ENCODE results near the gene DLD. TPM values are rescaled to one million over a fixed set of nuclear protein-coding genes. Genes with fewer than 3 reads are reported as not detected.

Gene DLD
- total and polyA plus RNA-seq, 2 of the 8 experiments (the other 6 are each of a cell fraction or from before 2014, with no cell fraction given) = 63.7 to 88.5 TPM

DNA sequence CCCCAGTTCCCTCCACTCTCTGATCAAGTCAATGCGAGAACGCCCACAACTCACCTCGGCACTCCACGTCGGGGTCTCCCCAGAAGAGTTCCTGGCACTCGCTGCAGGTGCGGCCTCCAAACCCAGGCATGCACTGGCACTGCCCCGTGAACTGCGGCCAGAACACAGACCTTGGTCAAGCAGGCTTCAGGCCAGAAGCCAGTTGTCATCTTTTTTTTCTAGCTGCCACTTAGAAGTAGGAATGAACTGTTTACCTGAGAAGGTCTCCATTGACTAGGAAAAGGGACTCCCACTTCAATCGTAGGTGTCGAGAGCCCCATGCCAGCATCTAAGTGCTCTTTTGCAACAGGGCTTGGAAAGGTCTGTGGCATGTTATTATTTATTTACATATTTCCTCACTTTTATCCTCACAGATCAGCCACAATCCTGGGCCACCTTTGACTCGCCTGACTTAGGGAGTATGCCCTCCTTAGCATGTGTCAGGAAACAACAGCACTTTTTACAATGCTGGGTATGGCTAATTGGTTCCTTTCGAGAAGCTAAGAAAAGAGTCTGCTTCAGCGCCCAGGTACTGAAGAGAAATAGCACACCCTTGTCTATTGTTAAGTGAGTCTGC is 60.3 kb downstream of the DLD start:
- Histone ChIP-seq H3K9ac (replicated peaks in 1 of 4; ENCODE audit: extremely low read depth in 1 of 4, low read depth in 3 of 4, low read length in 3 of 4) (no peak overlapping the region), H3K4me2 (ENCODE audit: insufficient read depth in 1 of 2, low read depth in 2 of 2, low read length in 2 of 2) (no peak overlapping the region; a peak in 1 of 4 replicates), H3K18ac (ENCODE audit: extremely low read depth, low read length) (peak overlapping the region; percentile 25; the same call in 1 of the 2 replicates), H3K36me3 (ENCODE audit: control insufficient read depth in 2 of 4, insufficient read depth in 4 of 4, low read length in 3 of 4) (peaks cover 3 to 42% (median 9%) of the 10 kb centered on the region in 4 experiments; a peak in 5 of 8 replicates), H3K4me1 (replicated peaks in 1 of 4; ENCODE audit: control insufficient read depth in 3 of 4, insufficient read depth in 4 of 4, low read length in 3 of 4) (peaks cover 3 to 17% (median 10%) of the 10 kb centered on the region in 4 experiments; a peak in 6 of 7 replicates), H3K4ac (replicated peaks; ENCODE audit: insufficient read length, low read depth, low read length) (no peak overlapping the region), H2BK120ac (replicated peaks; ENCODE audit: low read depth, low read length) (no peak overlapping the region), H2AFZ (ENCODE audit: low read length) (no peak overlapping the region), H2BK15ac (ENCODE audit: low read length) (no peak overlapping the region), H3K23me2 (ENCODE audit: low read depth, low read length) (no peaks in the 10 kb centered on the region), H3K27me3 (replicated peaks in 1 of 4; ENCODE audit: control insufficient read depth in 3 of 4, extremely low read depth in 1 of 4, insufficient read depth in 3 of 4, low read length in 3 of 4) (no peaks in the 10 kb centered on the region), H3K14ac (ENCODE audit: insufficient read length) (no peak overlapping the region), H4K5ac (ENCODE audit: insufficient read length, low read depth, low read length) (no peak overlapping the region), H3K79me1 (ENCODE audit: low read depth, low read length) (no peaks in the 10 kb centered on the region), H3K79me2 (ENCODE audit: control insufficient read depth in 1 of 2, insufficient read depth in 2 of 2, low read length in 2 of 2) (no peaks in the 10 kb centered on the region), H4K8ac (ENCODE audit: extremely low read depth, insufficient read depth, low read length) (no peak overlapping the region), H2BK5ac (ENCODE audit: low read depth, low read length) (peak overlapping the region; percentile 37; the same call in 1 of the 2 replicates), H3K9me3 (ENCODE audit: insufficient read depth in 2 of 2, low read depth in 1 of 2, low read length in 1 of 2) (no peaks in the 10 kb centered on the region), H3K56ac (replicated peaks; ENCODE audit: insufficient read length, low read depth, low read length) (no peak overlapping the region), H3K4me3 (ENCODE audit: extremely low read depth in 1 of 4, insufficient read depth in 2 of 4, low read depth in 3 of 4, low read length in 4 of 4) (no peak overlapping the region), H2BK12ac (ENCODE audit: low read depth, low read length) (no peak overlapping the region; the same call in 1 of the 2 replicates), H4K91ac (replicated peaks; ENCODE audit: insufficient read length, low read length) (no peak overlapping the region), H2AK5ac (ENCODE audit: low read depth, low read length) (peak overlapping the region; percentile 85), H2BK20ac (ENCODE audit: low read length) (peak overlapping the region; percentile 77; the same call in 1 of the 2 replicates), H3K23ac (ENCODE audit: insufficient read length) (no peak overlapping the region), H4K20me1 (replicated peaks in 1 of 2; ENCODE audit: control insufficient read depth in 1 of 2, insufficient read depth in 2 of 2, low read length in 2 of 2) (no peaks in the 10 kb centered on the region), H3K27ac (ENCODE audit: low read depth, low read length) (no peak overlapping the region)
- CTCF ChIA-PET (ENCODE audit: partially characterized antibody) = interaction anchor here (0.6 to 1.8 kb wide), 5 partner anchors 9 to 195 kb away, joined by 3 to 10 read pairs (median 5); no protein-coding TSS in a partner anchor
- POLR2A ChIA-PET (ENCODE audit: partially characterized antibody) = interaction anchor here (0.8 to 5.0 kb wide), 2 partner anchors 8 to 17 kb away, joined by 3 to 36 read pairs; no protein-coding TSS in a partner anchor
- no peak for FAIRE-seq
- 91% methylated on average over 14 of the region's 14 CpGs; no CpG with 5 or more reads in 1 of the 2 experiments for WGBS, 2 experiments (ENCODE audit: extremely low coverage in 1 of 2, insufficient coverage in 1 of 2, insufficient read length in 1 of 2, insufficient replicate concordance in 2 of 2, low coverage in 1 of 2, low lambda C conversion rate in 2 of 2, missing lambda C conversion rate in 1 of 2)
- DNase-seq (ENCODE audit: low read depth in 1 of 2, low spot score in 2 of 2) = no peak
- no peak for TF ChIP-seq SP1 (IDR thresholded peaks at IDR 0.05; ENCODE audit: low read depth, low read length)
- TF ChIP-seq CEBPB (IDR thresholded peaks at IDR 0.05; ENCODE audit: low read depth, low read length) = no peak
- TF ChIP-seq, protein P1, sequence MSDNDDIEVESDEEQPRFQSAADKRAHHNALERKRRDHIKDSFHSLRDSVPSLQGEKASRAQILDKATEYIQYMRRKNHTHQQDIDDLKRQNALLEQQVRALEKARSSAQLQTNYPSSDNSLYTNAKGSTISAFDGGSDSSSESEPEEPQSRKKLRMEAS (IDR thresholded peaks at IDR 0.05) = no peak
- no peak for TF ChIP-seq GABPA (IDR thresholded peaks at IDR 0.05; ENCODE audit: borderline replicate concordance, insufficient read depth, low read length)
- TF ChIP-seq FOSL1 (IDR thresholded peaks at IDR 0.05; ENCODE audit: insufficient read depth, low read depth, low read length) = no peak
- no peak for TF ChIP-seq NANOG (IDR thresholded peaks at IDR 0.05; ENCODE audit: insufficient read depth, low read depth, low read length, poor library complexity, severe bottlenecking)
- no peak for TF ChIP-seq BCL11A (IDR thresholded peaks at IDR 0.05; ENCODE audit: low read depth in 2 of 2, low read length in 2 of 2)
- no peak for TF ChIP-seq SIRT6 (IDR thresholded peaks at IDR 0.05; ENCODE audit: low read length)
- no peak for TF ChIP-seq JUN (IDR thresholded peaks at IDR 0.05; ENCODE audit: low read depth, low read length)
- no peak for TF ChIP-seq BACH1 (IDR thresholded peaks at IDR 0.05; ENCODE audit: low read length)
- TF ChIP-seq SP4 (IDR thresholded peaks at IDR 0.05; ENCODE audit: low read length) = no peak
- no peak for TF ChIP-seq EP300 (IDR thresholded peaks at IDR 0.05; ENCODE audit: borderline replicate concordance in 1 of 2, low read depth in 2 of 2, low read length in 2 of 2)

Data from H1 (cell line).